ENCODE measurements around the gene ZNF653.

ZNF653 gene

DNA sequence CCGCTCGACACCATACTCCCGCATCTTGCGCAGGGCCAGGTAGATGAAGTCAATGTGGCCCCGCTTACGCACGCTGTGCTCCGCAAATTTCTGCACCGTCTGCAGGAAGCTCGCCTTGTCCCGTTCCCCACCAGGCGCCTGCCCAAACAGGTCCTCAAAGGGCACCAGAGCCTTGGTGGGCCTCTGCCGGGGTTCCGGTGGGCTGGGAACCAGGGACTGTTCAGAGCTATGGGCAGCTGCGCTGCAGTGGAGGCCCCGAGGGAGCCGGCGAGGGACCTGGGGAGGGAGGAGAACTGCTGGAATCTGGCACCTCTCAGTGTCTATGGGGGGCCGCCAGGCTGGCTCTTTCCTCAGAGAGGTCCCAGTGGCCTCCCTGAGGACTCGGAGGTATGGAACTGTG lies 8.3 kb upstream of the ZNF653 start:
- no peak for DNase-seq (ENCODE audit: low spot score)

DNA sequence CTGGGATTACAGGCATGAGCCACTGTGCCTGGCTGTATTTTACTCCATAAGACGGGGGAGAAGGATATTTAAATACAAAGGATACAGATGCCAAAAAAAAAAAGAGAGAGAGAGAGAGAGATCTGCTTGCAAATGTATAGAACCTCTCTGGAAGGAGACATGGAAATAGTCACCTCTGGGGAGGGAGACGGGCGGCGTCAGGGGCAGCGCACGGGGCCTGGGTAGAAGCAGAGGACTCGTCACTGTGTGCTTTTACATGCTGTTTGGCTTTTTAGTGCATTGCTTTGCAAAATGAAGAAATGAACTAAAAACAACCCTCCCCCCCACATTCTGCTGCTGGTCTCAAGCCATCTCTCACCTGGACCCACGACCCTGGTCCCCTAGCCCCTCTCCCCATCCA lies 4.8 kb upstream of the ZNF653 start:
- no peak for DNase-seq (ENCODE audit: low spot score)

DNA sequence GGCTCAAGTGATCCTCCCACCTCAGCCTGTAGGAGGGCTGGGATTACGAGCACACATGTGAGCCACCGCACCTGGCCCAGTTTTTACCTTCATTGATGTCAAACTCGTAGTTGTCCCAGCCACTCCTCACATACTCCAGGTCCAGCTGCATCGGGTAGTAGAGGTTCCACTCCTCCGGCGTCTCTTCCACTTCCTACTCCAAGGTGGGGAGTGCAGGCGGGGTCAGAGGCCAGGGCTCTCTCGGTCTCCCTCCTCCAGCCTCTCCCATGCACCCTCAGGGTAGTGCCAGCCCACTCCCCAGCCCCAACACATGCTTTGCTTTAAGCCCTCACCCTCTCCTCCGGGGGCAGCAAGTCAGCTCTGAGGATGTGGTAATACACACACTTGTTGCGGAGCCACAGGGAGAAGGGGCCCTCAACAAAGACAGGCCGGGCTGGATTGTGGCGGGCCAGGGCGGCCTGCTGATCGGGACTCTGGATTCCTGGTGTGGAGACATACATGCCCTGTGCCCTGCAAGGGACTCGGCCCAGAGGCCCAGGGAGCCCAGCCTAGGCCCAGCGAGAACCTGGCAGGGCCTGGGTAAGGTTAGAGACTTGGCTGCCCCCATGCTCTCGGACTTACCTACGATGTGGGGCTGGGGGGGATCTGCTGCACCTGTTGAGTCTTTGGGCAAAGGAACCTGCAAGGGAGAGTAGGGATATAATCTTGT lies 1.9 kb upstream of the ZNF653 start:
- no peak for DNase-seq (ENCODE audit: low spot score)

DNA sequence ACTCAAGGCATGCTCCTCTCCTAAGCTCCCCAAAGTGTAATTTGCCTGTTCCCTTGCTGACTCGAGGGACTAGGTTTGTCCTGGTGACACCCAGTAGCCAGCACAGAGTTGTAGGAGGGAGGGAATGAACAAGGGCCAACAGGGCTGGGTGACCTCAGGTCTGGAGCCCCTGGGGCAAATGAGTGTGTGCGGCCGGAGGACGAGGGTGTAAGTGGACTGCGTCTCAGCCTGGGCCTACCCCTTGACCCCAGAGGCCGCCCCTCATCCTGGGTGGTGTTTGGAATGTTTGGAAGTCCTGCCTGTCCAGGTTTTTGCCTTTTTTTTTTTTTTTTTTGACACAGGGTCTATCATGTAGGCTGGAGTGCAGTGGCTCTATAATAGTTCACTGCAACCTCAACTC lies 1.3 kb upstream of the ZNF653 start:
- DNase-seq (ENCODE audit: low spot score): peak; percentile 5

DNA sequence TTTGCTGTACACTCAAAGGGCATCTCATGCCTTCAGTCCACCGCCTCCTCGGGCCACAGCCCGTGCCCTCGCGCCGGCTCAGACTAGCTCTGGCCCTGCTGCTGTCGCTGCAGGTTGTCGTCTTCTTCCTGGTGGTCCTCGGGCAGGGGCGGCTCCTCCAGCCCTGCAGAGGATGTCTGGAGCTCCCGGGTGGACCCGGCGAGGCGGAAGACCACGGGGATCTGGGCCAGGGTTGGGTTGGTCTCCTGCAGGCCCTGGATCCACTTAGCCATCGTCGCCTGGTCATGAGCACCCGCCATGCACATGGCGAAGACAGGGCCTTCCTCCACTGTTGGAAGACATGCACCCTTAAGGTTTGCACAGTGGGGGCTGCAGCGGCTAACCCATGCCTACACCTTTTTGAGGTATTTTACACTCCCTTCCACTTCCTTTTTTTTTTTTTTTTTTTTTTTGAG lies 489 bp upstream of the ZNF653 start:
- no peak for DNase-seq (ENCODE audit: low spot score)

DNA sequence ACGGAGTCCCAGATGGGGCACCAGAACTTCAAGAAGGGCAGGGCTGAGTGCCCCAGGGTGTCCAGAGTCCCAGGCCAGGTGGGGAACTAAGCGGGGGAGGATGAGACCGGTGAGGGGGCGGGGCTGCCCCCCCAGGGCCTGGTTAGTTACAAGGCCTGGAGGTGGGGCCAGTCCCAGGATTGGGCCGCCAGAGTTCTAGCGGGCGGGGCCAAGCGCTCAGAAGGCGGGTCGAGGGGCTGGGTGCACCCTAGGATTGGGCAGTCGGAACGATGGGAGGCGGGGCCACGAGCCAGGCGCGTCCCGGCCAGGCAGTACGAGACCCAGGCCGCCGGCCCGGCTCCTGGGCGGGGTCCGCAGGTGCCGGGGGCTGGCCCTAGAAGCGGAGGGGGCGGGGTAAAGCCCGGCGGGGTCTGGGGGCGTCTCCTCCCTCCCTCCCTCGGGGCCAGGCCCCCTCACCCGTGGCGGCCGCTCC lies 571 bp downstream of the ZNF653 start:
- peak; percentile 97 for DNase-seq (ENCODE audit: low spot score)

DNA sequence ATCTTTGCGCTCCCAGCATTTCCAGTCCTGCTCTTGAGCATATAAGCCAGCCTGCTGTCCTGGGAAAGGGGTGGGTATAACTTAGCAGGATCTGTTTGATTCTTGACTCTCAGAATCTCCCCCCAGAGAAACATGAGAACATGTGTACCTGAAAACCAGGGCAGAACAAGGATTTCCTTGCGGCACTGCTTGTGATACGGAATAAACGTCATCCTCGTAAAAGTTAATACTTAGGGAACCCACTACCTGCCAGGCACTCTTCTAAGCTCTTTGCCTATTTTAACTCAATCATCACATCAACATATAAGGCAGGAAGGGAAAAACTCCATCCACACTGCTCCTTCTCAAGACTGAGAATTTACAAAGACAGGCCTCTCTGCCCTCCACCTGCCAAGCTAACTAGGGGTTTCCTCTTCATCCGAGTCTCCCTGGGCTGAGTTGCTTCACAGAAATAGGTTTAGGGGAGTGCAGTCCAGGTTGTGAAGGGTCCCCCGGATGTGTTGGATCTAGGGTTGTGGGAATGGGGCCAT lies 1.1 kb downstream of the ZNF653 start:
- no peak for DNase-seq (ENCODE audit: low spot score)

DNA sequence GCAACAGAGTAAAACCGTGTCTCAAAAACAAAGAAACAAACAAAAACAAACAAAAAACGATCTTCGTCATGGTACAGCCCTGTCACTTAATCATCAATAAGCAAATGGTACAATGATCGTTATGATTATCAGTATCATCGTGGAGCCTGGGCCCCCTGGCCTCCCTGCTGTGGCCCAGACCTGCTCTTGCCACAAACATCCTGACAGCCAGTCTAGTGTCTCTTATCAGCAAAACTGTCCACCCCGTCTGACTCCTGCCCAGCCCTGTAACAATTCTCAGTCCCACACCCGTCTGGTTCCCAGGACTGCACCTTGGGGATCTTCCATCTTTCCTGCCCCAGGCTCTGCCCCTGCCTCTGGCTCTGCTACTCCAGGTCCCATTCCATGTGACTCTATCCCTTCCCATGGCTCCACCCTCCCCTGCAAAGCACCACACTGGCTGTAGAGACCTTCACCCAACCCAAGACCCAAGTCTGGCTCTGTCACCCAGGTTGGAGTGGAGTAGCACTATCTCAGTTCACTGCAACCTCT lies 5.7 kb downstream of the ZNF653 start:
- DNase-seq (ENCODE audit: low spot score): no peak

DNA sequence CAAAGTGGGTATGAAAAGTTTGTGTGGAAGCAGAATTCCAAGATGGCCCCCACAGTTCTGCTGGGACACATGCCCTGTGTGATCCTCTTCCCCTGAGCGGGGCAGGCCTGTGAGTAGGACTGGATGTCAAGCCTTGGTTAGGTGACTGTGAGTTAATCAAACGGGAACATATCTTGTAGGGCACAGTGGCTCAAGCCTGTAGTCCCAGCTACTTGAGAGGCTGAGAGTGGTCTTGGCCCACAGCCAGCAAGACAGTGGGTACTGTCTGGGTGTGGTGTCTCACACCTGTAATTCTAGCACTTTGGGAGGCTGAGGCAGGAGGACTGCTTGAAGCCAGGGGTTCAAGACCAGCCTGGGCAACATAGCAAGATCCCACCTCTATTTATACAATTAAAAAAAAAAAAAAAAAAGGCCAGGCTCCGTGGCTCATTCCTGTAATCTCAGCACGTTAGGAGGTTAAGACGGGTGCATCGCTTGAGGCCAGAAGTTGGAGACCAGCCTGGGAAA lies 6.4 kb downstream of the ZNF653 start:
- DNase-seq (ENCODE audit: low spot score): no peak

DNA sequence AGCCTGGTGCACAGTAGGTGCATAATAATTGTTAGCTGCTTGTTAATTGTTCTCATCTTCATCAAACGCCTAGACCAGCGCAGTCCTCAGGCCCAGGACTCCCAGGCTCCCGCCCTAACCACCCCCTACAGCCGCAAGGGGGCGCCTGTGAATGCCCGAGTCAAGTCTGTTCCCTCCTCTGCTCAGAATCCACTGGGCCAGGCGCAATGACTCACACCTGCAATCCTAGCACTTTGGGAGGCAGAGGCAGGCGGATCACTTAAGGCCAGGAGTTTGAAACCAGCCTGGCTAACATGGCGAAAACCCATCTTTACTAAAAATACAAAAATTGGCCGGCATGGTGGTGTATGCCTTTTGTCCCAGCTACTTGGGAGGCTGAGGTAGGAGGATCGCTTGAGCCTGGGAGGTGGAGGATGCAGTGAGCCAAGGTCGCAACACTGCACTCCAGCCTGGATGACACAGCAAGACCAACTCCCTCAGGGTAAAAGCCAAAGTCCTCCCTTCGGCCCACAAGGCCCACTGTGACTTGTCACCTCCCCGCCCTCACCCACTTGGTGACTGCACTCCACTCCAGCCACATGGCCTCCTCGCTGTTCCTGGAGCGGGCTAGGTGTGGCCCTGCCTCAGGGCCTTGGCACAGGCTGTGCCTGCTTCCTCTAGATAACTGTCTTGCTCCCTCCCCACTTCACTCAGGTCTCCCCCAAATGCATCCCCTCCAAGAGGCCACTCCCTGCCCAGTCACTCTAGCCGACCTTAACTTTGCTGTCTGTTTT lies 9.1 kb downstream of the ZNF653 start:
- peak; percentile 89 for DNase-seq (ENCODE audit: low spot score)

DNA sequence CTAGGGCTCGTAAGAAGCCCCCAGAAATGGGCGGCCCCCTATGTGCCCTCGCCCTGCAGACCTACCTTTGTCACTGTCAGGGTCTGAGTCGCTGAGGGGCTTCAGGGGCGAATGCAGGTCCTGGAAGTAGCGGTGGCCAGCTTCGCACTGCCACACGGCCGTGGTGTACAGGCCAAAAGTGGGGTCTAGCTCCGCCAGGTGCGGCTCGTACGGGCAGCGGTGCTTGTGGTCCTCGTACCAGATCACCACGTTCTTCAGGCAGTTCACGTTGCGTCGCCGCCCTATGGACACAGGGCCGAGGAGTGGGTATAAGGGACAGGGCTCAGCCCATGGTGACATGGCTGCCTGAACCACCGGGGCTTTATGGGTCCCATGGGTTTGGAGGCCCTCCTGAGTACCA lies 9.8 kb downstream of the ZNF653 start:
- no peak for DNase-seq (ENCODE audit: low spot score)

DNA sequence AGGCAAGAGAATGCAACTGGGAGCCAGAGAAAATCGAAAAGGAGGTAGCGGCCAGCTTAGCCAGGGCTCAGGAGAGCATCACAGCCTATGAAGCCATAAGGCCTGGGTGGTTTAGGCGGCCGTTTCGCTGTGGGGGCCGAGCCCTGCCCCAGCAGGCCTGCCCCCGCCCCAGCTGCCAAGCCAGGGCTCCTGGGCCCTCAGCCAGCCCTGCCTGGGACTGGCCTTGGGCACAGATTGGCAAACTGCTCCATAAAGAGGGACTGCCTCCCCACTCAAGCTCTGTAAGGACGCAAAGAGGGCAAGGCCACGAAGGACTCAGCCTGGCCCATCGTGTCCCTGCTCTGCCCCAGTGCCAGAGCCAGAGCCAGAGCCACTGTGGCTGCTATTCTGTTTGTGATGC lies 10.2 kb downstream of the ZNF653 start:
- no peak for DNase-seq (ENCODE audit: low spot score)

DNA sequence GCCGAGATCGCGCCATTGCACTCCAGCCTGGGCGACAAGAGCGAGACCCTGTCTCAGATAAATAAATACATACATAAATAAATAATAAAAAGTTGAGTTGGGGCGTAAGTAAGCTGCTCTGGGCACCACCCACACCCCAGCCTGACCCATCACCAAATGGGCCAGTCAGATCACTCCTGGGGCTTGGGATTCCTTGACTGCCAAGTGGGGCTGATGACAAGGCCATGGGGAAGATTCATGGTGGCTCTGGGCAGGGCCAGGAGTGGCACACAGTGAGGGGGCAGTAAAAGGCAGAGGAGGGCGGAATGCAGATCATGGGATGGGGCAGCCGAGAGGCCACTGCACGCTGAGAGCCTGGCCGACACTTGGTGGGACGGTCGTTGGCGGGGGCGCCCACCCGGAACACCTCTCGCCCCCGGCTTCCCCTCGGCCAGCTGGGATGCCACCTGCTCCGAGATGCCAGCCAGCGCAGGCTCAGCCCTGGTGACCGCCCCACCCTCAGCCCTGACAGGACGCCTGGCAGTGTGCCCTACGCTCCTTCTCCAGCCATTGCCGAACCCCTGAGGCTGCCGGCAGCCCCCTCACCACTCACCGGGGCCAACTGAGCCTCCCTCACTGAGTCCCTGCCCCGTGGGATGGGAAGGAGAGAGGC lies 10.9 kb downstream of the ZNF653 start:
- no peak for DNase-seq (ENCODE audit: low spot score)

DNA sequence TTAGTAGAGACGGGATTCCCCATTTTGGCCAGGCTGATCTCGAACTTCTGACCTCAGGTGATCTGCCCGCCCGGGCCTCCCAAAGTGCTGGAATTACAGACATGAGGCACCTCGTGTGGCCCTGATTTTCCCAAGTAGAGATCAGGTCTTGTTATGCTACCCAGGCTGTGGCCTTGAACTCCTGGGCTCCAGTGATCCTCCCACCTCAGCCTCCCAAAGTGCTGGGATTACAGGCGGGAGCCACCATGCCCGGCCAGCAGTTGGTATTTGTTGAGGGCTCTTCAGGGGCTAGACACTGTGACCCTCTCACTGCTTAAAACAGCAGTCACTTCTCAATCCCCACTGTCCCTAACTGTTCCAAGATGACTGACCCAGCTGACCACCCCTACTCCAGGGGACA lies 16.3 kb downstream of the ZNF653 start:
- DNase-seq (ENCODE audit: low spot score): no peak

DNA sequence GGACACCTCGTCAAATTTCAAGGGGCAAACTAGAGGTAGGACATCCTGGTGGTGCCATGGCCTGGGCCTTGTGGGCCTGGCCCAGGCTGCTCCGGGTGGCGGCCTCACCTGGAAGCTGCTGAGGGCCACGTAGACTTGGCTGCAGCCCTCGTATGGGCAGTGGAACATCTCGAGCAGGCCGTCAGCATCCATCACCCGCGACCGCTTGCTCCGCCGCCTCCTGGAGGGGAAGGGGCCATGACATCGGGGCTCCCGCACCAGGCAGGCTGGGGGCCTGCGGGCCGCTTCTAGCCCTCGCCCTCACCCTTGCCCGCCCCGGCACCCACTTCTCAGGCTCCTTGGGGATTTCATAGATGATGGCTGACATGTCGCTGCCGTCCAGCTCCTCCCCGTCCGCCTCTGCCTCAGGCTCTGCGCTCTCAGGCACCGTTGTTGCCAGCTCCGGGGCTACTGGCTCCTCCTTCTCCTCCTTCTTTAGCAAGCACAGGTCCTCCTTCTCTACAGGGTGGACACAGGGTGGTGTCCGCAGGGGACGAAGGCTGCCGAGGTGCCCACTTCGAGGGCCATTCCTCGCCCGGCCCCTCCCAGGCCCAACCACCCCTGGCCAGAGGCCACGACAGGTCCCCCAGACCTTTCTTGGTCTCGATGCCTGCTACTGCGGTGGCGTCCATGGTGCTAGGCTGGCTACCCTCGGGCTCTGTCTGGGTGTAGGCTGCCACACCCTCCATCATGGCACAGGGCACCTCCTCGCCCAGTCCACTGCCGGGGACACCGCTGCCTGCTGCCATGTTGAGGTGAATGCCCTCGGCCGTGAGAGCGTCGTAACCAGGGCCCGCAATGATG lies 18.8 kb downstream of the ZNF653 start:
- DNase-seq (ENCODE audit: low spot score): no peak

DNA sequence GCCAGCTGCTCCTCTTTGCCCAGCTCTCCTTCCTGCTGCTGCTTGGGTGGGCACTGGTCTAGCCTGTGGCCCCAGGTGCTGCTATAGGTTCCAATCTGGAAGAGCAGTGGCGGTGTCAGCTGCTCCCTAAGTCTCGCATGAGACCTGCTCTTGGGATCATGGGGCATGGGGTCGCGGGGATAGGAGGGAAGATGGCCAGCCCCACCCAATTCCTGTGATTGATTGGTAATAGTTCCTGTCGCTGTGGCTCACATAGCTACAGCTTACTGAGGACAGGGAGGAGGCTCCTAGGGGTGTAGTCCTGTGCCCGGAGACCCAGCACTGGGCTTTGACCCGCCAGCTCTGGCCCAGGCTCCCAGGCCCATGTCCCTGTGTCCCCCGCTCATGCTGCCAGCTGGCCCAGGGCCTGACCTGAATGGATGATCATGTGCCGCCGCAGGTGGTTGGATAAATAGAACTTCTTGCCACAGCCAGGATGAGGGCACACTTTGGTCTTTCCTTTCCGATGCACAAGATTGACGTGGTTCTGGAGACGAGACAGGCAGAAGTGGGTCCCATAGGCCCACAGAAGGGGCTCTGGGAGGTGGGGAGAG lies 20.3 kb downstream of the ZNF653 start:
- no peak for DNase-seq (ENCODE audit: low spot score)

DNA sequence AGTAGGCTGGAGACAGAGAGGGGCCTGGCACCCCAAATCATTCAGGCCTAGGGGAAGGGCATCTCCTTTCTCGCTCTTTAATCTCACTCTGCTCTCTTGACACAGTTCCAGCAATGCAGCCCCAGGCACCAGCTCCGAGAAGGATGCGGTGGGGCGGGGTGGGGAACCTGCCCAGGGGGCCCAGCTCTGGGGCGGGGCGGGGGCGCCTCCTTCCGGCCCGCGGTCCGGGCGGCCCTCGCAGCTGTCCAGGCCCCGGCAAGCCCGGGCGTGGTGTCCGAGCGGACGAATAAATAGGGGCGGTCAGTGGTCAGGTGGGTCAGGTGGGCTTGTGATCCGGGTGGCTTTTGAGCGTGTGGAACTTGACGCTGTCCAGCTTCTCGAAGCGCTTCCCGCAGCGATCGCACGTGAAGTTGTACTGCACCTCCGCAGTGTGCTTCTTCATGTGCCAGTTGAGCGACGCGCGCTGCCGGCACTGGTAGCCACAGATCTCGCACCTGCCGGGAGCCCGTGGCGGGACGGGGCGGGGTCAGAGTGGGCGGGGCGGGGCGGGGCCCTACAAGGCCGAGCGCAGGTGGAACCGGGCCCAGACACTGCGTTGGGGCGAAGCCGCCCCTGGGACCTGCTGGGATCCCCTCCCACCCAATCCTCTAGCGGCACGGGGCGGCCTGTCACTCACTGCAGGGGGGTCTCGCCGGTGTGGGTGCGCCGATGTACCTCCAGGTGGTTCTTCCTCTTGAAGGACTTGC lies 22.1 kb downstream of the ZNF653 start:
- DNase-seq (ENCODE audit: low spot score): no peak

DNA sequence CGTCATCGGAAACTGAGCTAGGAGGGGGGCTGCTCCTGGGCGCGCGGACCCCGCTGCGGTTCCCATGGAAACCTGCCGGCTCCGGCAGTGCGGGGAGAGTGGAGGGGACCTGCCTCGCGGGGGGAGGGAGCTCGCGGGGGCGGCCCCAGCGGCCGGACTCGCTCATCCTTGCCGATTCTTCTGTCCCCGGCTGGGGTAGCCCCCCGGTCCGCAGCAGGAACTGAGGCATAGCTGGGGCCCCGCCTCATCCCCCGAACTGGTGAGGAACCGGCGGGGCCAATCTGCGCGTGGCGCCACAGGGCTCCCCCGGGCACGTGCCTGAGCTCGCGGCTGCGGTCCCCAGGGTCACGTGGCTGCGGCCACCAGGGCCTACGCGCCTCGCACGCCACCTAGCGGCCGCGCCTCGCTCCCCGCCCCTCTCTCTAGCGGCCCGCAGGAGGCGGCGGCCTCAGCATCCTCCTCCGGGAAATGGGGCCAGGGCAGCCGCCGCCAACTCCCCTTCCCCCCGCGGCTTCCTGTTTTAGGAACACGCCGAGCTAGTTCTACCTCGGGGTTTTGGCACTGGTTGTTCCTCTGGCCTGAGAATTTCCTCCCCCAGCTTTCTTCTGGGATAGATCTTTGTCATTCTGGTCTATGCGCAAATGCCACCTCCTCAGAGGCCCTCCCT lies 23.1 kb downstream of the ZNF653 start:
- DNase-seq (ENCODE audit: low spot score): peak; percentile 98

DNA sequence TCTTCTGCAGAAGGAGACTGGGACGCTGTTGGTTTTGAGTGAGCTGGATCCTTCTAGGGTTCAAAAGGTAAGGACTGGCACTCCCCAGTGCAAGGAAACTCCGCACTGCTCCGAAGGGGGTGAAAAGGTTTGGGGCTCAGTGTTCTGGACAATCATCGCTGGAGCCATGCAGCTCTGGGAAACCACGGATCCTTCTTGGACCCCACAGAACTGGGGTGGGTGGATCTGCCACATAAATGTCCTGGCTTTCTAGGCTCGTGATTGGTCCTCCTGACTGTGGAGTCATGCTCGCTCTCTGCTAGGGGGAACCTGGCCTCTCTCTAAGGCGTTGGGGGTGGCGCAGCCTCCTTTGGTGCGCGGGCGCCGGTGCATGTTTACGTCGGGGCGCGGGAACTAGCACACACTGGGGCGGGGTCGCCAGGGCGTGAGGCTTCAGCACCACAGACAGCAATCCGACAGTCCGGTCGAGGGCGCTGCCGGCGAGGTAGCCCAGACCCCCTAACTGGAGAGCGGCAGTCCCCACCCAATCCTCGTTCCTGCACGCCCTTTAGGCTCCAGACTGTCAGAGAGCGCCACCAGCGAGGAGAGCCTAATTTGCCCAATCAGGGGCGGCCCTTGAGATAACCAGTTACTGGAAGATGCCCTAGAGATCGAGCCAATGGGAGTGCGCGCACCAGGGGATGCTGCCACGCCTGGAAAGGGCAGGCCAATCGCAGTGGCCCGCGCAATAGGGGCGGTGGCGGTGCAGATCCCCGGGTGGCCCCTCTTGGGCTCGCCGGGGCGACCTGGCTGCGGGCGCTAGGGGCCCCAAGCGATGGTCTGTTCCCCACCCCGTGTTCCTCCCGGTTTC lies 23.9 kb downstream of the ZNF653 start:
- DNase-seq (ENCODE audit: low spot score): peak; percentile 94

Data from AG08396 (cell line).